Glutamatergic neuron (in vitro differentiated cells): ENCODE data around the gene PPFIBP2. TPM values are rescaled to one million over a fixed set of nuclear protein-coding genes. Genes with fewer than 3 reads are reported as not detected.

Experiments used
- DNase-seq: peaks from one replicate; pipeline ENCODE4 v3.0.0; 2022
- H3K27ac Mint-ChIP-seq: one replicate; pipeline ENCODE4 v1.8.0; 2020; ENCODE audit warnings: mild to moderate bottlenecking, mixed read lengths, inconsistent platforms; ENCODE audit not compliant: unreplicated experiment
- H3K27me3 Mint-ChIP-seq: one replicate; pipeline ENCODE4 v1.8.0; 2020; ENCODE audit warnings: mild to moderate bottlenecking, moderate library complexity, mixed read lengths, inconsistent platforms; ENCODE audit not compliant: unreplicated experiment
- H3K36me3 Mint-ChIP-seq: one replicate; pipeline ENCODE4 v1.8.0; 2020; ENCODE audit warnings: mild to moderate bottlenecking, mixed read lengths, inconsistent platforms; ENCODE audit not compliant: unreplicated experiment
- H3K4me1 Mint-ChIP-seq: one replicate; pipeline ENCODE4 v1.8.0; 2020; ENCODE audit warnings: mild to moderate bottlenecking, low read depth, mixed read lengths, inconsistent platforms; ENCODE audit not compliant: unreplicated experiment
- H3K4me3 Mint-ChIP-seq: one replicate; pipeline ENCODE4 v1.8.0; 2020; ENCODE audit warnings: mild to moderate bottlenecking, mixed read lengths, inconsistent platforms; ENCODE audit not compliant: unreplicated experiment
- H3K9me3 Mint-ChIP-seq: one replicate; pipeline ENCODE4 v1.8.0; 2020; ENCODE audit warnings: mild to moderate bottlenecking, moderate library complexity, mixed read lengths, inconsistent platforms; ENCODE audit not compliant: unreplicated experiment
- CTCF ChIP-seq: fragments of 200-600 bp; sonication (generic); IDR thresholded peaks from one replicate; pipeline ENCODE4 v1.5.0; 2021; ENCODE audit not compliant: partially characterized antibody, unreplicated experiment
- total RNA-seq: library from RNA; stranded (reverse); fragmentation: NEBNext Ultra II Directional; extraction: Animal tissue kit (Norgen Biotek cat#: 25700); gene quantifications from one replicate; pipeline ENCODE4 v1.2.1, GENCODE V29; 2021; ENCODE audit not compliant: unreplicated experiment

The PPFIBP2 gene
- total RNA-seq, 1 donor from 2014 or later = 1.5 TPM

GRCh38 chr11:7591107-7591894 is 77.5 kb downstream of the PPFIBP2 start:
- Mint-ChIP-seq H3K9me3 (no peaks in the 10 kb centered on the region), H3K36me3 (no peaks in the 10 kb centered on the region), H3K4me1 (peaks cover 4% of the 10 kb centered on the region), H3K27ac (no peak overlapping the region), H3K27me3 (peaks cover 3% of the 10 kb centered on the region), H3K4me3 (no peak overlapping the region)
- no peak for TF ChIP-seq CTCF
- DNase-seq = no peak

- no peak for TF ChIP-seq CTCF
- no peaks in the 10 kb centered on the region for H3K36me3 Mint-ChIP-seq
- DNase-seq = no peak
These were observed 78.2 kb downstream of the PPFIBP2 start for GRCh38 chr11:7591987-7592386.

GRCh38 chr11:7592711-7593110 is 78.9 kb downstream of the PPFIBP2 start:
- no peak for TF ChIP-seq CTCF

More at GRCh38 chr11:7591987-7592386, 78.2 kb downstream of the PPFIBP2 start:
- Mint-ChIP-seq H3K27ac (no peak overlapping the region), H3K9me3 (no peaks in the 10 kb centered on the region), H3K27me3 (peaks cover 3% of the 10 kb centered on the region), H3K4me1 (peaks cover 4% of the 10 kb centered on the region), H3K4me3 (no peak overlapping the region)

GRCh38 chr11:7593481-7593880 is 79.7 kb downstream of the PPFIBP2 start:
- Mint-ChIP-seq H3K27ac (no peak overlapping the region), H3K36me3 (no peaks in the 10 kb centered on the region), H3K4me1 (peaks cover 4% of the 10 kb centered on the region)

More at GRCh38 chr11:7592711-7593110, 78.9 kb downstream of the PPFIBP2 start:
- Mint-ChIP-seq H3K9me3 (no peaks in the 10 kb centered on the region), H3K4me1 (peaks cover 4% of the 10 kb centered on the region), H3K27ac (no peak overlapping the region), H3K27me3 (peaks cover 3% of the 10 kb centered on the region), H3K36me3 (no peaks in the 10 kb centered on the region), H3K4me3 (no peak overlapping the region)
- no peak for DNase-seq

More at GRCh38 chr11:7593481-7593880, 79.7 kb downstream of the PPFIBP2 start:
- no peak overlapping the region for H3K4me3 Mint-ChIP-seq
- no peak for TF ChIP-seq CTCF
- no peaks in the 10 kb centered on the region for H3K9me3 Mint-ChIP-seq
- peaks cover 3% of the 10 kb centered on the region for H3K27me3 Mint-ChIP-seq
- DNase-seq = no peak
